ENCODE results near the gene RHOF. TPM values are rescaled to one million over a fixed set of nuclear protein-coding genes. Genes with fewer than 3 reads are reported as not detected.

Gene RHOF
- total and polyA plus RNA-seq, 4 donors, result 0.97 to 7.0 (median 3.5) TPM

GRCh38 chr12:121789800-121790728, 3.4 kb downstream of the RHOF start:
- TF ChIP-seq ZBTB33 (IDR thresholded peaks at IDR 0.05) (no peak), TAF1 (conservative IDR thresholded peaks at IDR 0.05) (no peak), SP1 (IDR thresholded peaks at IDR 0.05) (peak; percentile 28)
- no peak for DNase-seq (ENCODE audit: low spot score)
- peaks cover 12 to 32% (median 18%) of the 10 kb centered on the region in 4 donors for H3K4me1 ChIP-seq (ENCODE audit: control insufficient read depth in 4 of 4, insufficient read depth in 4 of 4, low read length in 3 of 4)
- H3K9ac ChIP-seq (ENCODE audit: low read depth in 1 of 2, low read length in 2 of 2), result peak overlapping the region in 1 of 2 donors; percentile 14
- H3K36me3 ChIP-seq (ENCODE audit: control insufficient read depth in 4 of 4, insufficient read depth in 3 of 4, low read depth in 1 of 4, low read length in 3 of 4), result no peaks in the 10 kb centered on the region
- H3K4me3 ChIP-seq (ENCODE audit: low read depth in 1 of 3, low read length in 3 of 3), result no peak overlapping the region
- peak overlapping the region; percentile 79 to 85 for H3K27ac ChIP-seq (ENCODE audit: low read depth in 1 of 2, low read length in 2 of 2)
- WGBS, result 75% methylated on average over 28 of the region's 28 CpGs
- H3K9me3 ChIP-seq (ENCODE audit: control insufficient read depth in 4 of 4, low read length in 3 of 4), result no peaks in the 10 kb centered on the region
- H3K27me3 ChIP-seq (ENCODE audit: control insufficient read depth in 4 of 4, insufficient read depth in 4 of 4, low read length in 3 of 4), result no peaks in the 10 kb centered on the region

- Histone ChIP-seq H3K36me3 (ENCODE audit: control insufficient read depth in 4 of 4, insufficient read depth in 3 of 4, low read depth in 1 of 4, low read length in 3 of 4) (no peaks in the 10 kb centered on the region), H3K4me3 (ENCODE audit: low read depth in 1 of 3, low read length in 3 of 3) (no peak overlapping the region), H3K27ac (ENCODE audit: low read depth in 1 of 2, low read length in 2 of 2) (peak overlapping the region; percentile 79 to 85), H3K4me1 (ENCODE audit: control insufficient read depth in 4 of 4, insufficient read depth in 4 of 4, low read length in 3 of 4) (peaks cover 10 to 29% (median 13%) of the 10 kb centered on the region in 4 donors), H3K27me3 (ENCODE audit: control insufficient read depth in 4 of 4, insufficient read depth in 4 of 4, low read length in 3 of 4) (no peaks in the 10 kb centered on the region), H3K9me3 (ENCODE audit: control insufficient read depth in 4 of 4, low read length in 3 of 4) (no peaks in the 10 kb centered on the region), H3K9ac (ENCODE audit: low read depth in 1 of 2, low read length in 2 of 2) (peak overlapping the region in 1 of 2 donors; percentile 14)
- TF ChIP-seq MAX (IDR thresholded peaks at IDR 0.05), result peak; percentile 31
- no peak for TF ChIP-seq FOXA1 (IDR thresholded peaks at IDR 0.05)
- no peak for DNase-seq (ENCODE audit: low spot score)
- 75% methylated on average over 13 of the region's 13 CpGs for WGBS
These were observed 4.2 kb downstream of the RHOF start for GRCh38 chr12:121789233-121789781.

- H3K27me3 ChIP-seq (ENCODE audit: control insufficient read depth in 4 of 4, insufficient read depth in 4 of 4, low read length in 3 of 4), result no peaks in the 10 kb centered on the region
- TF ChIP-seq FOXA1 (IDR thresholded peaks at IDR 0.05) (no peak), FOXA2 (IDR thresholded peaks at IDR 0.05) (no peak), TAF1 (conservative IDR thresholded peaks at IDR 0.05) (no peak), YY1 (IDR thresholded peaks at IDR 0.05) (no peak), CTCF (IDR thresholded peaks at IDR 0.05; ENCODE audit: low read depth, low read length, missing input control) (no peak), GABPA (IDR thresholded peaks at IDR 0.05 in 1 of 2, conservative IDR thresholded peaks at IDR 0.05 in 1 of 2) (no peak), HNF4G (IDR thresholded peaks at IDR 0.05) (no peak), ZBTB33 (IDR thresholded peaks at IDR 0.05) (no peak)
- no peak overlapping the region for H3K9ac ChIP-seq (ENCODE audit: low read depth in 1 of 2, low read length in 2 of 2)
- no peaks in the 10 kb centered on the region for H3K9me3 ChIP-seq (ENCODE audit: control insufficient read depth in 4 of 4, low read length in 3 of 4)
- peak overlapping the region in 1 of 2 donors; percentile 14 for H3K27ac ChIP-seq (ENCODE audit: low read depth in 1 of 2, low read length in 2 of 2)
- no peak for DNase-seq (ENCODE audit: low spot score)
- H3K36me3 ChIP-seq (ENCODE audit: control insufficient read depth in 4 of 4, insufficient read depth in 3 of 4, low read depth in 1 of 4, low read length in 3 of 4), result no peaks in the 10 kb centered on the region
- H3K4me3 ChIP-seq (ENCODE audit: low read depth in 1 of 3, low read length in 3 of 3), result no peak overlapping the region
- peaks cover 5 to 20% (median 7%) of the 10 kb centered on the region in 4 donors for H3K4me1 ChIP-seq (ENCODE audit: control insufficient read depth in 4 of 4, insufficient read depth in 4 of 4, low read length in 3 of 4)
- 87% methylated on average over 7 of the region's 7 CpGs for WGBS
These were observed 5.2 kb downstream of the RHOF start for GRCh38 chr12:121788176-121788818.
